Activated T-cell treated with anti-CD3 and anti-CD28 coated beads, Interleukin-2, amount 50 U/mL, for 4 hours (primary cell): Measurements from ENCODE around the gene NME7. TPM values are rescaled to one million over a fixed set of nuclear protein-coding genes. Genes with fewer than 3 reads are reported as not detected.

Experiments used
- ATAC-seq, 2 donors: fragments of 200-7000 bp; cut with Tn5 transposase; one replicate each; pipeline ENCODE4 v1.10.0; 2021
- DNase-seq: peaks from one replicate; pipeline ENCODE4 v3.0.0-alpha.2; 2020
- H3K27me3 Mint-ChIP-seq: one replicate; pipeline ENCODE4 v1.8.0; 2021; ENCODE audit warnings: low read depth, mixed read lengths
- H3K36me3 Mint-ChIP-seq: one replicate; pipeline ENCODE4 v1.8.0; 2022; ENCODE audit warnings: mixed read lengths; ENCODE audit not compliant: insufficient read depth
- H3K4me1 Mint-ChIP-seq: one replicate; pipeline ENCODE4 v1.8.0; 2021; ENCODE audit warnings: low read depth, mixed read lengths
- H3K4me3 Mint-ChIP-seq: one replicate; pipeline ENCODE4 v1.8.0; 2021; ENCODE audit warnings: mild to moderate bottlenecking, moderate library complexity, mixed read lengths
- H3K9me3 Mint-ChIP-seq: one replicate; pipeline ENCODE4 v1.8.0; 2021; ENCODE audit warnings: mixed read lengths
- total RNA-seq, 3 donors: library from RNA; stranded (reverse); gene quantifications; one replicate each; pipeline ENCODE4 v1.2.1, GENCODE V29; 2021

NME7 gene
- total RNA-seq, 3 donors from 2014 or later = 9.0 to 18.5 (median 11.7) TPM

DNA sequence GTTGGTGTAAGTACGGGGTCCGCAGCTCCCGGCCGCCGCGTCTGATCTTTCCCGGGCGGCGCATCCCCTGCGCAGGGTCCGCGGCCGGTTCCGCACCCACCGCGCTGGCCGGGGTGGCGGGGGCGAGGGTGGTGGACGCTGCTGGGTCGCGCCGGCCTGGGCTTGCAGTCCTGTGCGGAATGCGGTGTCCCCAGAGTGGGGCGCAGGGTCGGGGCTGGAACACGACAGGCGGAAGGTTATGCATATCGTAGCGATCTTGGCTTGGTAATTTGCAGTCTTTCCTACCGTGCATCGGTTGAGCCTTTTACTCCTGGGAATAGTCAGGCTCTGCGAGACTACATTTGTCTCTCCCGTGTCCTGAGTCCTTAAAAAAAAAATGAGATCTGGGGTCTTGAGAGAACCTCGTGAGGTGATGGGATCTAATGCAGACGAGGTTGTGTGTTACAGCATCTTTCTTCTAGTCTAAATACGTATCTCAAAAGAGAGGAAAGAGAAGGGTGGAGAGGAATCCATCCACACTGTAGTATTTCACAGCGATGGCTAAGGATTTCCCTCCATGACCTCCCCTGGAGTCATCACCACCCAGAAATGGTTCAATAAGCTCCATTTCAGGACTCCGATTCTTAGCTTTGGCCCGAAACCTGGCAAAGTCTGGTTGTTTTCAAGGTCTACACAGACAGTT lies 260.5 kb downstream of the NME7 start:
- DNase-seq = no peak
- peak overlapping the region; percentile 84 for H3K4me3 Mint-ChIP-seq
- peaks cover 40% of the 10 kb centered on the region for H3K4me1 Mint-ChIP-seq
- no peaks in the 10 kb centered on the region for H3K36me3 Mint-ChIP-seq
- peaks cover 13% of the 10 kb centered on the region for H3K27me3 Mint-ChIP-seq
- ATAC-seq = peak in 1 of 2 donors; percentile 1
- H3K9me3 Mint-ChIP-seq = no peaks in the 10 kb centered on the region

DNA sequence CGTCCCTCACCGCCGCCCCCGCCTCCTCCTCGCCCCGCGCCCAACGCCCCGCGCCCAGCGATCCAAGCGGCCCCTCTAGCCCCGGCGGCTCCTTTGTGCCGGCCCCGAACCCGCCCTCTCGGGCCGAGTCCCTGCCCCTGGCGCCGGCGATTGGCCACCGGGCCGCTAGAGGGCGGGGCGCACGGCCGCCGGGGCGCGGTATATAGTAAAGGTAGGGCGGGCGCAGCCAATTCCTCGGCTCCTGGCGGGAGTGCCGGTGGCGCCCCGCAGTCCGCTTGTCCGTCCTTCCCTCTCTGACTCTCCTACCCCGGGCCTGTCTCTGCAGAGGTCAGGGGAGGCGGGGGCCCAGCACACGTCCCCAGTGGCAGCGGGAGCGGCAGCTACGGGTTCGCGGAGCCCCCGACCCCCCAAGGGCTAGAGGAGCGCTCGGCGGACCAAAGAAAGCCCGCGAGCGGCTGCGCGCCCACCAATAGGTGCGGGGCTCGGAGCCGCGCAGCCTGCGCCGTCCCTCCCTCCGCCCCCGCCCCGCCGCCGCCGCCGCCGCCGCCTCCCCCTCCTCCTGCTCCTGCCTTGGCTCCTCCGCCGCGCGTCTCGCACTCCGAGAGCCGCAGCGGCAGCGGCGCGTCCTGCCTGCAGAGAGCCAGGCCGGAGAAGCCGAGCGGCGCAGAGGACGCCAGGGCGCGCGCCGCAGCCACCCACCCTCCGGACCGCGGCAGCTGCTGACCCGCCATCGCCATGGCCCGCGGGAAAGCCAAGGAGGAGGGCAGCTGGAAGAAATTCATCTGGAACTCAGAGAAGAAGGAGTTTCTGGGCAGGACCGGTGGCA lies 261.3 kb downstream of the NME7 start, which contains the start of gene ATP1B1:
TSS of gene ATP1B1 (plus strand) at position 596 of the 826 bp plus-strand sequence. CDS start at position 736, 140 bp downstream.
- Mint-ChIP-seq H3K27me3 (peaks cover 13% of the 10 kb centered on the region), H3K4me3 (peak within 1 kb of the TSS; percentile 84), H3K36me3 (no peaks in the 10 kb centered on the region), H3K9me3 (no peaks in the 10 kb centered on the region), H3K4me1 (peaks cover 40% of the 10 kb centered on the region)
- DNase-seq (peak; percentile 69), ATAC-seq (peak; percentile 95)

DNA sequence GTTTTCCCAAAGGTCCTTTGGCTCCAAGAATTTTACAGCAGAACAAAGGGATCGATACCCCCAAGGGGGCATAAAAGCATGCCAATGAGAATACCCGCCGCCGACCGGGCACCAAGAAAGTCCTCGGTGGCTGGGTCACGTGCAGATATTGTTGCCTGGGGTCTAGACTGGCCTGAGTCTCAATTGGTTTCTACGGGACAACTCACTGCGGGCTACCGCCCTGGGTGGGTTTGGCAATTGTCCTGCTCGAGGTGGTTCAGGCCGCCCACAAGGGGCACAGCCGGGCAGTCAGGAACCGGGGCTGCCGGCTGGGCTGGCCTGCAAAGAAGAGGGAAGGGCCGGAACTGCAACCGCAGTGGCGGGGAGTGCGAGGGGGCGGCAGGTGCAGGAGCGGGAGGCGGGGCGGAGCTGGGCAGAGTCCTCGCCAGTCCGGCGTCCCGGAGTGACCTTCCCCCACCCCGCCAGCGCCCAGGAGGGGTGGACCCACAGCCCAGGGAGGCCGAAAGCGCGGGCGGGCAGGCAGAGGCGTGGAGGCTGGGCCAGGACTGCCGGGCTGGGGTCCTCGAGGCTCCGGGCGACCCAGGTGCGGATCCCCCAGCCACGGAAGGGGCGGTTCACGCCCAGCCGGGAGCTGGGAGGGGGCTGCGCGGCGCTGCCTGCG lies 262.0 kb downstream of the NME7 start:
- Mint-ChIP-seq H3K4me3 (peak overlapping the region; percentile 70), H3K9me3 (no peaks in the 10 kb centered on the region), H3K4me1 (peaks cover 39% of the 10 kb centered on the region), H3K27me3 (peaks cover 13% of the 10 kb centered on the region), H3K36me3 (no peaks in the 10 kb centered on the region)
- DNase-seq (peak; percentile 9), ATAC-seq (peak; percentile 6 to 7)

DNA sequence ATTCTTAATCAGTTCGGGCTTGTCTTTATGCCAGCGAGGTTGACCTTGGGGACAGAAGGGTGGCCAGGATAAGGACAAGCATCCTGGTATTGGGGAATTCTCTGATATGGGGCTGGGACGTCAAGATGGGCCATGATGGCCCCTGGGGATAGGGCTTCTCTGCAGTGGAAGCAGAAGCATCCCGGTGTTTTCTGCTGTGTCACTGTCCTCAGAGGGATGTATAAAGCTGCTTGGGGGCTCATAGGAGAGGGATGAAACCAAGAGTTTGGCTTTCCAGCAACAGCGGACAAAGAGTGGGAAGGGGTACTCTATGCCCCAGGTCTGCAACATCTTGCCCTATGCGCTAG lies 262.5 kb downstream of the NME7 start:
- ATAC-seq (no peak), DNase-seq (no peak)
- H3K4me3 Mint-ChIP-seq = peak overlapping the region; percentile 70
- H3K27me3 Mint-ChIP-seq = peaks cover 13% of the 10 kb centered on the region
- H3K36me3 Mint-ChIP-seq = no peaks in the 10 kb centered on the region
- no peaks in the 10 kb centered on the region for H3K9me3 Mint-ChIP-seq
- H3K4me1 Mint-ChIP-seq = peaks cover 34% of the 10 kb centered on the region

DNA sequence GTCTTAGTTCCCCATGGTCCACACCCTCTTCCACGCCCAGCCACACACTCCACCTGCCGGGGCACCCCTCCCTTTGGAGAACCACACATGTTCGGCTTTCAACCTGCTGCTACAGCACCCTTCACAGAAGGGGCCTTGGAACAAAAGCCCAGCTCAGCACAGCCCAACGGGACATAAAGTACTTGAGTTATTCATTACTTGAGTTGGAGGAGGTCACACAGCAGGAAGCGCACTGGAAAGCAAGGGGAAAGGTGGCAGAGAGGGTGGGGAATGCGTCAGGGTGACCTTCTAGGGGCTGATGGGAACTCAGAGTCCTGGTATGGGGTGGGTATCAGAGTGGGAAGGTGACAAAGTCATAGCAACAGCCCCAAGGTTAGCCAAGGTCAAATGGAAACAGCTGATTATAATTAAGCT lies 264.1 kb downstream of the NME7 start:
- Mint-ChIP-seq H3K9me3 (no peaks in the 10 kb centered on the region), H3K27me3 (peaks cover 13% of the 10 kb centered on the region), H3K4me1 (peaks cover 19% of the 10 kb centered on the region), H3K4me3 (no peak overlapping the region), H3K36me3 (no peaks in the 10 kb centered on the region)
- no peak for ATAC-seq
- no peak for DNase-seq

DNA sequence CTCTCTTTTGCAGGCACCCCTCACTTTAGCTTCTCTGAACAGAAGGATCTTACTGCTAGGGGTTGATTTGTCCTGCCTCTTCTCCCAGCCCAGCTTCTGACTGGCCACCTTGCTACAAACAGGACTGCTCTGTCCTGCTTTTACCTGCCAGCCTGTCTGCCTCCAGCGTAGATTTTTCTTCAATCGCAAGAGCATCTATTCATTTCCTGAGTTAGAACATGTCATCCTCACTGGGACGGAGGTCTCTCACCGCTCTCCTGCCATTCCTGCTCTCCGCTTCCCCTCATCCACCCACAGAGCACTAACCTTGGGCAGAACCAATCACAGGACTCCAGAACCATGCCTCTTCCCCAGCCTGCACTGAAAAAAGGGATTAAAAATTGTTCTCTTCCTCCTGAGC lies 264.6 kb downstream of the NME7 start:
- Mint-ChIP-seq H3K4me3 (no peak overlapping the region), H3K36me3 (no peaks in the 10 kb centered on the region), H3K27me3 (peaks cover 13% of the 10 kb centered on the region), H3K9me3 (no peaks in the 10 kb centered on the region), H3K4me1 (peaks cover 15% of the 10 kb centered on the region)
- no peak for DNase-seq
- ATAC-seq = no peak

DNA sequence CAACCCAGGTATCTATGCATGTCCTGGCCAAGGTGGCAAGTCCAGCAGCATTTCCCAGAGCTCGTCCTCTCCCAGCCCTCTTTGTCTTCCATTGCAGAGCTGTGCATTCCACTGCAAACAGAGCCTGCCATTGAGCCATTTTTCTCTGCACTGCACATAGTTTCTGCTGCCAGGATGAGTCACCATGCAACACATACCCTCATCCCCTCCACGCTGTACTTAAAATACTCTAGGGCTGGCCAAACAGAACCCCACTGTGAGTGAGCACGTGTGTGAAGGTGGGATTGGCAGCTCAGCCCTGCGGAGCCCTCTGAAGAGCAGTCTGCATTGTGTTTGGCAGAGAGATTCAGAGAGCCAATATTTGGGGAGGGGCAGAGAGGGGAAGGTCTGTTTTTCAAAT lies 265.0 kb downstream of the NME7 start:
- Mint-ChIP-seq H3K27me3 (peaks cover 13% of the 10 kb centered on the region), H3K4me1 (peaks cover 11% of the 10 kb centered on the region), H3K36me3 (no peaks in the 10 kb centered on the region), H3K4me3 (no peak overlapping the region), H3K9me3 (no peaks in the 10 kb centered on the region)
- DNase-seq = no peak
- no peak for ATAC-seq

DNA sequence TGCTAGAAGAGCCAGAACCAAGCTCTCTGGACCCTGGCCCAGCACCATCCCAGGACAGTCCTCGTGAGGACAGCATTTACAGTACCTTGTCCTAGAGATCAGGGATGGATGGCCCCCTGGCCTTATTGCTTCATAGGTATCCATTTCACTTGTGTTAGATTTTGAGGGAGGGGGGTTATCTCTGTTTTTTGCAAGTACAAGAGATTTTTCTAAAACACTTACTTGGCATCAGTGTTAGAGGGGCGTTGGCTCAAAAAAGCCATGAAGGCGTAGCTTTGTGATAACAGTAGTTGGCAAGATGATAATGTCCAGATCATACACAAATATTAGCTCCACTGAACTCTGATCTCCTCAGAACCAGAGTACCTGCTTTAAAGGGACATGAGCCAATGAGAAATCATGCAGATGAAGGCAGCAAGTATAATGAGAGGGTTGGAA lies 266.9 kb downstream of the NME7 start:
- Mint-ChIP-seq H3K27me3 (peaks cover 9% of the 10 kb centered on the region), H3K36me3 (no peaks in the 10 kb centered on the region), H3K4me3 (no peak overlapping the region), H3K4me1 (peaks cover 6% of the 10 kb centered on the region), H3K9me3 (no peaks in the 10 kb centered on the region)
- DNase-seq (no peak), ATAC-seq (no peak)

DNA sequence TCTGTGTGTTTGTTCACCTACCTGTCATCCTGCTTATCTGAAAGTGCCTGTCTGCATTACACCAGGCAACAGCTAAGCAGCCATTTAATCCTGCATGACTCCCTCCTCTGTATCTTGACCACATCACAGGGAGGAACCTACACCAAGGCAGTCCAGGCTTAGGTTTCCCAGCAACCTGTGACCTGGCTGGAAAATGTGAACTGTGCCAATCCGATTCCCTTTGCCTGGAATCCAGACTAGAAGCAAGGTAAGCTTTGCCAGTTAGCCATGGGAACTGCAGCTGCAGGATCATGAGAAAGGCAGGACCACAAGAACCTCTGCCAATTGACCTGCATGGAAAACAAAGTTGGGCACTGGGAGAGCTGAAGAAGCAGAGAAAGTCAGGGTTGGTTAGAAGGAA lies 267.4 kb downstream of the NME7 start:
- H3K9me3 Mint-ChIP-seq = no peaks in the 10 kb centered on the region
- H3K4me3 Mint-ChIP-seq = no peak overlapping the region
- peaks cover 6% of the 10 kb centered on the region for H3K4me1 Mint-ChIP-seq
- H3K27me3 Mint-ChIP-seq = peaks cover 9% of the 10 kb centered on the region
- no peaks in the 10 kb centered on the region for H3K36me3 Mint-ChIP-seq
- ATAC-seq = no peak
- no peak for DNase-seq

DNA sequence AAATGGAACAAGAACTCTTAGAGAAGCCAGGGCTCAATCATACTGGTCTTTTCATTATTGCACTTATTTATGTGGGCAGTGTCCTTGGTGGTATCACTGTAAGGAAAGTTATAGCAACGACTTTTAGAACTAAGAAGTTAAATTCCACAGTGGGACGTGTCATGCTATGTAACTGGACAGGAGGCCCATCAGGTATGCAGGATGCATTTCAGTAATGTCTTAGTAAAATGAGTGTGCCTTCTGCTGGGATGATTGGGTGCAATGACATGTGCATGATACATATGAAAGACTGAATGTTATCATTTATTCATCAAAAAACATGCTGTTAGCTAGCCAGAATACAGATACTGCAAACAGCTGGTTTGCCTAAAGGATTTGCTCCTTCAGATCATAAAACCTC lies 268.0 kb downstream of the NME7 start:
- Mint-ChIP-seq H3K4me1 (peaks cover 1% of the 10 kb centered on the region), H3K27me3 (peaks cover 3% of the 10 kb centered on the region), H3K9me3 (no peaks in the 10 kb centered on the region), H3K36me3 (no peaks in the 10 kb centered on the region), H3K4me3 (no peak overlapping the region)
- DNase-seq = no peak
- no peak for ATAC-seq

DNA sequence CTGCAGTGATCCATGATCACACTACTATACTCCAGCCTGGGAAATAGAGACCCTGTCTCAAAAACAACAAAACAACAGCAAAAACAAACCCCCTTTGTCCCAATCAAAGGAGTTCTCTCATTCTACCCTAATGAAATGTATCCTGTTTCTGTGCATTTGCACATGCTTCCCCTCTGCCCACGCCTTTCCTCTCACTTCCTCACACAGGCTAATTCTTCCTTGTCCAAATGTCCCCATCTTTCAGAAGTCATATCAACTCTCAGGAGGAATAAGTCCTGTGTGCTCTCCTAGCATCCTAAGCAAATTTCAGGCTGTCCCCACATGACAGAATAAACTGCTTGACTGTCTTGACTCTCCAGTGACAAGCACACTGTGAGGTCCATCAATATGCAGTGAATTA lies 269.2 kb downstream of the NME7 start:
- H3K9me3 Mint-ChIP-seq = no peaks in the 10 kb centered on the region
- H3K27me3 Mint-ChIP-seq = peaks cover 5% of the 10 kb centered on the region
- H3K36me3 Mint-ChIP-seq = no peaks in the 10 kb centered on the region
- H3K4me1 Mint-ChIP-seq = peaks cover 4% of the 10 kb centered on the region
- ATAC-seq (no peak), DNase-seq (no peak)
- no peak overlapping the region for H3K4me3 Mint-ChIP-seq

DNA sequence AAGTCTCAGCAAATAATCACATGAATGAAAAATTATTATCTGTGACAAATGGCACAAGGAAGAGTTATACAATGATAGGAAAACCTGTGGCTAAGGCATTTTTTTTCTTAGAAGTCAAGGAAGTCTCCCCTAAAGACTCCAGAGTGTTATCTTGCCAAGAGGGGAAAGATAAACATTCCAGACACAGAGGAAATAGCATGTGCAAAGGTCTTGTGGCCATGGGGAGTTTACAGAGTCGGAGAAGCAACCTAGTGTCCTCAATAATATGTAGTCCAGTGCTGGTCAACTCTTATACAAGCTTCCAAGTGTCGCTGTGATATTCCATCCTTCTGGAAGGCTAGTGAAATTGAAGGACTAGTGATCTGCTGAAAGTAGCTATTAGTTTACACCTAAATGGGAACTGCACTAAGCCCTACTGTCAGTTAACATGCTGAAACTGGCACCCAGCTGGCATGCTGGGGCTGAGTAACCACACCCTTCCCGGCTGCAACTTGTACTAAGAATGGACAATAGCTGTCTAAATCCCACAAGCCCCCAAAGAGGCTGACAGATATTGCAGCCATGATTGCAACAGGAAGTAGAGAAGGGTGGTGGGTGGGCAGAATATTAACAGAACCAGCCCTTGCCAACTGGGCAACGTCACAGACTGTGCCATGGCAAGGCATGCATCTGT lies 272.6 kb downstream of the NME7 start:
- Mint-ChIP-seq H3K9me3 (no peaks in the 10 kb centered on the region), H3K36me3 (no peaks in the 10 kb centered on the region), H3K4me3 (no peak overlapping the region), H3K4me1 (peaks cover 6% of the 10 kb centered on the region), H3K27me3 (peaks cover 8% of the 10 kb centered on the region)
- ATAC-seq (no peak), DNase-seq (no peak)

DNA sequence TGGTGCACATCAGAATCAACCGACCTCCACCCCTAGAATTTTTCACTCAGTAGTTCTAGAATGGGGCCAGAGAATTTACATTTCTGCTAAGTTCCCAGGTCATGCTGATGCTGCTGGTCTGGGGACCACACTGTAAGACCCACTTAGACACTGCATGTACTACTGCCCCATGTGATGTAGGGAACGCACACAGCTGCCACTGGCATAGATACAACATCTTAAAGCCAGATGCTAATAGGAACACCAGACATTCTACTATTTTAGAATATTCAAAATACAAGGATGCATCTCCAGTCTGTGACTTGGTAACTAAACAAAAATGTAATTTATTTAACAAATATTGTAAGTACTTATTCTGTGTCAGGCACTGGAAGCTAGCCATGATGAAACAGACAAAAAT lies 275.2 kb downstream of the NME7 start:
- DNase-seq = no peak
- peaks cover 7% of the 10 kb centered on the region for H3K4me1 Mint-ChIP-seq
- no peak overlapping the region for H3K4me3 Mint-ChIP-seq
- peaks cover 9% of the 10 kb centered on the region for H3K27me3 Mint-ChIP-seq
- no peak for ATAC-seq
- no peaks in the 10 kb centered on the region for H3K9me3 Mint-ChIP-seq
- H3K36me3 Mint-ChIP-seq = no peaks in the 10 kb centered on the region

DNA sequence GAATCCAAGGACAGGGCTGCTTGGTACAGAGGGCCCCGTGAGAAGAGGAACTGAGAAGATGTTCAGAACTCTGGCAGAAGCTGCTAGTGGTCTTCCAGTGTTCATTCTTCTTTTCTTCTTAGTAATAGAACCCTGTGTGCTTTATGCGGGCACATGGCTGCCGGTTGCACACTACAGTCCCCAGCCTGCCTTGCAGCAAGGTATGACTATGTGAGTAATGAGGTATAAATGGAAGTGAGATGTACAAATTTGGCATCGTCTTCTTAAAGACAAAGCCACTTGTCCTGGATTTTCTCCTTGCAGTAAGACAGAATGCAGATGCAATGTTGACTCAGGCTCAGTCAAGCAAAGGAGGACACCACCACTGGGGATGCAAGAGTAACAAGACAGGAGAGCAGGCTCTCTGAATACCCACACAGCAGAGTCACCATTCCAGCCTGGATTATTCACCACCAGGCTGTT lies 276.1 kb downstream of the NME7 start:
- Mint-ChIP-seq H3K9me3 (no peaks in the 10 kb centered on the region), H3K4me3 (no peak overlapping the region), H3K36me3 (no peaks in the 10 kb centered on the region), H3K4me1 (peaks cover 14% of the 10 kb centered on the region), H3K27me3 (peaks cover 9% of the 10 kb centered on the region)
- DNase-seq (no peak), ATAC-seq (no peak)
